GM18505 (cell line): ENCODE data around the gene FANCE.

Experiments
- ATAC-seq: cut with Tn5 transposase; IDR thresholded peaks from one replicate; pipeline ENCODE4 v1.9.1; 2021; ENCODE audit not compliant: unreplicated experiment
- POLR2A ChIP-seq: IDR thresholded peaks from 4 replicates; pipeline ENCODE4 v1.6.1; 2011; ENCODE audit warnings: borderline replicate concordance; ENCODE audit not compliant: insufficient read depth, insufficient read length; ENCODE audit errors: extremely low read depth

Gene FANCE

GRCh38 chr6:35468980-35469750 is 17.0 kb downstream of the FANCE start:
- ATAC-seq, result no peak
- no peak for TF ChIP-seq POLR2A

DNA sequence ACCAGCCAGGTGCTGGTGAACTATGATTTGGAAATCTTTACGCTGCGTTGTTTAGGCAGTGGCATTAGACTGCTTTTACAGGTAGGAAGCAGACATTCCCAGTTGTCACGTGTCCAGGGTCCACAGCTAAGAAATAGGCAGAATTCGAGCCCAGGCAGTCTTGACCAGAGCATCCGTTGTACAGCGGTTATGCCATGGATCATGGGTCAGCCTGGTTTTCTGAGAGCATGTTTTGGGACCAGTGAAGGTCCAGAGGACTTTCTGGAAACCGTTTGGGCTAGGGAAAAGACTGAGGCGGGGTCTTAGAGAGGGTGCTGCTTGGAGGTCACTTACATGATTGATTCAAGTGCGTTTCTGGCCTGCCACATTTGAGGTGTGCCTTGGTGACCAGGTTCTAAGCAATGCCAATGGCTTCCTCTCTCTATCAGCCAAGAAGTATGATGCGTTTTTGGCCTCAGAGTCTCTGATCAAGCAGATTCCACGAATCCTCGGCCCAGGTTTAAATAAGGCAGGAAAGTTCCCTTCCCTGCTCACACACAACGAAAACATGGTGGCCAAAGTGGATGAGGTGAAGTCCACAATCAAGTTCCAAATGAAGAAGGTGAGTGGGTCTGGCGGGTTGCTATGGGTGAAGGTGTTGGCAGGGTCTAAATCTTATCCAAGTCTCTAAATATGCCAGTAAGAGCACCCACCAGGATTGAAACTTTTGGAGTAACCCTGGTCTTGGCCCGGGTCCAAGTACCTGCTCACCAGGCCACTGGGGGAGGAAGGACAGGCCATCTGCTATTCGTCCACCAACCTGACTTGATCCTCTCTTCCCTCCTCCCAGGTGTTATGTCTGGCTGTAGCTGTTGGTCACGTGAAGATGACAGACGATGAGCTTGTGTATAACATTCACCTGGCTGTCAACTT is 17.9 kb downstream of the FANCE start:
- peak; percentile 18 for TF ChIP-seq POLR2A
- no peak for ATAC-seq

GRCh38 chr6:35470663-35471120 is 18.6 kb downstream of the FANCE start:
- no peak for ATAC-seq
- TF ChIP-seq POLR2A, result no peak

GRCh38 chr6:35471836-35472345 is 19.8 kb downstream of the FANCE start:
- no peak for TF ChIP-seq POLR2A
- no peak for ATAC-seq

DNA sequence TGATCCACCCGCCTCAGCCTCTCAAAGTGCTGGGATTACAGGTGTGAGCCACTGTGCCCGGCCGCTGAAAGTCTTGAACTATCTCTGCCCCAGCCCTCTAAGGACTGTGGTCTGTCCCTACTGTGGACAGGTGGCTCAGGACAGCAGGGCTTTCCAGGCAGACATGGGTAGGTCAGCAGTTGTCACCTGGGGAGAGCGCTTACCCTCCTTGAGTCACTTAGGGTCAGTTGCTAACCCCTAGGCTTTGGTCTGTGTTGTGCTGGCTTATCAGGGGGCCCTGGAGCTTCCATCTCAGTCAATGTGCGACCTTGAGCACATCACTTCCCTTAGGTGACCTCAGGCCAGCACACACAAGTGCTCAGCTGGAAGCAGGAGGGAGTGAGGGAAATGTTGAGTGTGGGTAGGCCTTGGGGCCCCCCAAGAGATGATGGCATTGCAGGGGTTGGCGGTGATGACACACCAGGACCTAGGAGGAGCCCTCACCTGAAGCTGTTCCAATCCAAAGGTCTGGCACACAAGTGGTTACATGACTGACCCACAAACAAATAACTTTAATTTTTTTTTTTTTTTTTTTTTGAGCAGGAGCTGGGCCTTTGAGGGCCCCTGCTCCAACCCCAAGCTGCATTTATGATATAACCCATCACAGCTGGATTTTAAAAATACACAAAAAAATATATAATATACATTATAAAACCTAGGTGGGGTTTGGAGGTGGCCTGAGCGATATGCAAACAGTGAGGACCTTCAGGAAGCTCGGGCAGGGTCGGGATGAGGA is 21.1 kb downstream of the FANCE start:
- peak; percentile 33 for TF ChIP-seq POLR2A
- ATAC-seq, result no peak

GRCh38 chr6:35473850-35474130 is 21.7 kb downstream of the FANCE start:
- ATAC-seq, result no peak

GRCh38 chr6:35474131-35474941 is 22.2 kb downstream of the FANCE start:
- ATAC-seq, result no peak
- no peak for TF ChIP-seq POLR2A

More at GRCh38 chr6:35473850-35474130, 21.7 kb downstream of the FANCE start:
- TF ChIP-seq POLR2A, result no peak

DNA sequence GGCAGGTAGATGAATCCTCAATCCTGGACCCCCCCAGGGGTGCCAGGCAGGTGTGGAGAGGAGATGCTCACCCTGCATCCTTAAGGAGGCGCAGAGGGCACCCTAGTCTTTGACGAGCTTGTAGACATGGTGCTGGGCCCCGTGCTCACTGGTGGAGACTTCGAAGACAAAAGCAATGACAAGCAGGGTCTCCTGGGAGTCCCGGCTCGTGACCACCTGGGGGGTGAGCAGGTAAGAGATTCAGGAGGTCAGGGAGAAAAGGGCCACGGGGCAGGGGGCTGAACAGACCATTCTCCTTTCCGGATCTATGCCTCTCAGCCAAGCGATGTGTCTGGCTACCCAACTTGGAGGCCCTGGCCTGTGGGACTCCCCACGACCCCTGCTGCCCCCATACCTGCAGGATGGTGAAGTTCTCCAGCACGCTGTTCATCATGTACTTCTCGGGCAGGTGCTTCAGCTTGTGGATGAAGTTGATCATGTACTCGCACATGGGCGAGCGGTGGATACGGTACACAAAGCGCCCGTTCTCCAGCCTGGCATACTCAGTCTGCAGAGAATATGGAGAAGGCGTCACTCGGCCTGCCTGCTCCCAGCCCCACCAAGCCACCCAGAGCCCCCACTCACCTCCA is 22.9 kb downstream of the FANCE start:
- no peak for TF ChIP-seq POLR2A
- no peak for ATAC-seq

- no peak for ATAC-seq
- no peak for TF ChIP-seq POLR2A
Measured at GRCh38 chr6:35475573-35475972, 23.4 kb downstream of the FANCE start.

- TF ChIP-seq POLR2A, result no peak
- ATAC-seq, result no peak
Measured at GRCh38 chr6:35476004-35476403, 23.9 kb downstream of the FANCE start.

DNA sequence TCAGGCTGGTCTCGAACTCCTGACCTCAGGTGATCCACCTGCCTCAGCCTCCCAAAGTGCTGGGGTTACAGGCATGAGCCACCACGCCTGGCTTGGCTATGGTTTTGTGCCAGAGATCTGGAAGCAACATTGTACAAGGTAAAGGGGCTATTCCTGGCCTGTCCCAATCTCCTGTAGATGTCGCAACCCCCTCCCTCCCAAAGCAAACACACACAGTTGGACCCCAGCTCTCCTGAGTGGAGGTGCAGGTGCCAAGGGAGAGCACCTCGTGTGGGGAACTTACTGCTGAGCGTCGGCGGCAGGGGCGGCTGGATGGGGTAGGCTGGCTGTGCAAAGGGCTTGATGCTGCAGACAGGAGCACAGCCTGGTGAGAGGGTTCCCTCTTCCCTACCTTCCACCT is 24.9 kb downstream of the FANCE start:
- no peak for TF ChIP-seq POLR2A
- ATAC-seq, result no peak

DNA sequence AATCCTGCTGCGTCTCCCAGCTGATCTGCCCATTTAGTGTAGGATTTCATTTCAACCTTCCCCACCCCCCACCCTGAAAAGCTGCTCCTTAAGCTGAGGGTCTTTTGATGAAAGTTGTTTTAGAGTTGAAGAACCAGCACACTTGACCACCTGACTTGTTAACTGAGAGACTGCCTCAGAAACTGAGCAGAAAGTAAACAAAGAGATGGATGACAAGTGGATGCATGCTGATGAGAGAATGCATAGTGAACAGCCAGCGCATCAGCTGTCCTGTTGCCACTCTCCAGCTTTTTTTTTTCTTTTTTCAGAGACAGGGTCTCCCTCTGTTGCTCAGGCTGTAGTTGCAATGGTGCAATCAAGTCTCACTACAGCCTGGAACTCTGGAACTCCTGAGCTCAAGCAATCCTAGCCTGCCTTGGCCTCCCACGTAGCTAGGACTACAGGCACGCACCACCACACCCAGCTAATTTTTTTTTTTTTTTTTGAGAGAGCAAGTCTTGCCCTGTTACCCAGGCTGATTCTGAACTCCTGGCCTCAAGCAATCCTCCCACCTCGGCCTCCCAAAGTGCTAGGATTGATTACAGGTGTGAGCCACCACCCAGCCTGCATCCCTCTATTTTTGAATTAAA is 25.5 kb downstream of the FANCE start:
- no peak for ATAC-seq
- TF ChIP-seq POLR2A, result no peak

- ATAC-seq, result no peak
- no peak for TF ChIP-seq POLR2A
Measured at GRCh38 chr6:35478259-35478658, 26.1 kb downstream of the FANCE start.
